Memory B cell (primary cell): ENCODE data around the gene BRD1.
"Not testable (repeated sequence)": the region's sequence is repeated elsewhere in the genome, so short reads cannot be mapped to it uniquely, and the experiment has no call there.

ENCODE experiments used
- ATAC-seq: fragments of 150-1000 bp; cut with Tn5 transposase; 2 replicates; pipeline ENCODE4 v1.10.0; 2021; ENCODE audit warnings: low read depth, mild to moderate bottlenecking, moderate library complexity
- DNase-seq, 2 donors: peaks; one replicate each; pipeline ENCODE4 v3.0.0; 2022; ENCODE audit warnings: low spot score in 2 of 2
- H3K27ac Mint-ChIP-seq: one replicate; pipeline ENCODE4 v1.8.0; 2022; ENCODE audit warnings: mild to moderate bottlenecking, moderate library complexity, mixed read lengths
- H3K27me3 Mint-ChIP-seq: one replicate; pipeline ENCODE4 v1.8.0; 2022; ENCODE audit warnings: mixed read lengths
- H3K36me3 Mint-ChIP-seq: one replicate; pipeline ENCODE4 v1.8.0; 2022; ENCODE audit warnings: mild to moderate bottlenecking, mixed read lengths
- H3K4me1 Mint-ChIP-seq: one replicate; pipeline ENCODE4 v1.8.0; 2022; ENCODE audit warnings: mixed read lengths
- H3K4me3 Mint-ChIP-seq: one replicate; pipeline ENCODE4 v1.8.0; 2022; ENCODE audit warnings: mild to moderate bottlenecking, moderate library complexity, mixed read lengths
- H3K9me3 Mint-ChIP-seq: one replicate; pipeline ENCODE4 v1.8.0; 2022; ENCODE audit warnings: mixed read lengths

The BRD1 gene

DNA sequence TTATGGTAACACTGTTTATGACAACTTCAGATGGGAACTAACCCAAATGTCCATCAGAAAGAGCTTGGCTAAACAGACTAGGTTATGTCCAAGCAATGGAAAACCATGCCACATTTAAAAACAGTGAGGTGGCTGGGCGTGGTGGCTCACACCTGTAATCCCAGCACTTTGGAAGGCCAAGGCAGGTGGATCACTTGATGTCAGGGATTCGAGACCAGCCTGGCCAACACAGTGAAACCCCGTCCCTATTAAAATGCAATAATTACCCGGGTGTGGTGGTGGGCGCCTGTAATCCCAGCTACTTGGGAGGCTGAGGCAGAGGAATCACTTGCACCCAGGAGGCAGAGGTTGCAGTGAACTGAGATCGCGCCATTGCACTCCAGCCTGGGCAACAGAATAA lies 65.1 kb downstream of the BRD1 start:
- not testable (repeated sequence) for ATAC-seq, H3K36me3 Mint-ChIP-seq, H3K27ac Mint-ChIP-seq, H3K4me3 Mint-ChIP-seq, H3K4me1 Mint-ChIP-seq, DNase-seq, H3K27me3 Mint-ChIP-seq
- peaks cover 10% of the 10 kb centered on the region for H3K9me3 Mint-ChIP-seq

DNA sequence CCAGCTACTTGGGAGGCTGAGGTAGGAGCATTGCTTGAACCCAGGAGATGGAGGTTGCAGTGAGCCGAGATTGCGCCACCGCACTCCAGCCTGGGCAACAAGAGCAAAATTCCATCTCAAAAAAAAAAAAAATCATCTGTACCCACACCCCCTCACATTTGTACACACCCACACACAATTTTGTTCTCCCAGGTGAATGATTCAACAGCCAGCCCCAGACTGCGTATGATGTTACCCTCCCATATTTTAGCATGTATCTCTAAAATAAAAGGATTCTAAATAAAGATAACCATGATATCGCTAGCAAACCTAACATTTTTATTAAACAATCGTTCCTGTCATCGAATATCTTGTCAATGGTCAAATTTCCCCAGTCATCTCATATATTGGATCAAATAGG lies 65.8 kb downstream of the BRD1 start:
- Mint-ChIP-seq H3K27ac (no peak overlapping the region), H3K27me3 (peaks cover 9% of the 10 kb centered on the region), H3K9me3 (peaks cover 5% of the 10 kb centered on the region), H3K4me1 (peaks cover 4% of the 10 kb centered on the region), H3K36me3 (peaks cover 2% of the 10 kb centered on the region), H3K4me3 (no peak overlapping the region)
- no peak for DNase-seq
- ATAC-seq: no peak

DNA sequence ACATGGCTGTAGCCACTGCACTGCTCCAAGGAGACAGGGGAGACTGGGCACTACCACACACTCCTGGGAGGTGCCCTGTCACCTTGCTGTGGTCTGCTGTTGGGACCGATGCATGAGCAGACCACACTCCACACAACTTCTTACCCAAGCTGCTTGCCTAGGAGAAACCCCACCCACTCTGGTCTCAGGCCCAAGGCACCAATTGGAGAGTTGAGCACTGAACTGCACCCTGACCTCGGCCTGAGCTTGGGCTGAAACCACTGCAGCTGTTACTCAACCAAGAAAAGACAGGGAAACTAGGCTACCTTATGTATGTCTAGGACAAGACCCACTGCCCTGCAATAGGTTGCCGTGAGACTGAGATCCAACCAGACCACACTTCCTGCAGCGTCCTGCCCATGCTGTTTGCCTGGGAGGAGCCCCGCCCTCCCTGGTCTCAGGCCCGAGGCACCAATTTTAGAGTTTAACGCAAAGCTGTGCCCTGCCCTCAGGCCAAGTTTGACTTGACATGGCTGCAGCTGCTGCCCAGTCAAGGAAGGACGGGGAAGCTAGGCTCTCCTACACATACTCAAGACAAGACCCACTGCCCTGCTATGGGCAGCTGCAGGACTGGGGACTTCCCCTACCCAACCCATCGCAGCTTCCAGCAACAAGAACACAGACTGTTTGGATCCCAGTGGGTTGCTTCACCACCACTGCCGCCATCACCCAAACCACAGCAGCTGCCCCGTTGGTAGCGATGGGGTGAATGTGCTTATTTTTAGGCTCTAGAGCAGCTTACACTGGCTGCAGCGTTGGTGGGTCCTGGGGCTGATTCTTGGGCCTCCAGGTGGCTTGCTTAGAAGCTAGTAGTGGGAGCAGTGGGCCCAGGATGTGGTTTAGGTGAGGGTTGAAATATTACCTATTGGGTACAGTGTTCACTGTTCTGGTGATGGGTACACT lies 66.8 kb downstream of the BRD1 start:
- H3K4me3 Mint-ChIP-seq: no peak overlapping the region
- H3K9me3 Mint-ChIP-seq: peaks cover 1% of the 10 kb centered on the region
- no peak for ATAC-seq
- peaks cover 4% of the 10 kb centered on the region for H3K4me1 Mint-ChIP-seq
- no peaks in the 10 kb centered on the region for H3K36me3 Mint-ChIP-seq
- H3K27ac Mint-ChIP-seq: no peak overlapping the region
- H3K27me3 Mint-ChIP-seq: peaks cover 9% of the 10 kb centered on the region
- DNase-seq: no peak

DNA sequence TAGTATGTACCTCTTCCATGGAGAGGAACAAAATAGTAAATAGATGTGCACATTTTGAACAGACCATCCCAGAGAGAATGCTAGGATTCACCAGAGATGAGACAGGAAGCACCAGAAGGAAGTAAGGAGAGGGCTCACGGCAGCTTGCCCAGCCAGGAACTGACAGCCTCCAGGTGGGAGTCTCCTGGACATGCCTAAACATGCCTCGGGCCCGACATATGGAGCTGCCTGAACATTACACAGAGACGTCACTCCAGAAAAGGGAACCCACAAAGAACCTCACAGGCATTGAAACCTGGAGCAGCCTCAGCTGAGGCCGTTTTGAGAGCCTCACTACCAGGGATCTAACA lies 67.4 kb downstream of the BRD1 start:
- Mint-ChIP-seq H3K9me3 (peaks cover 1% of the 10 kb centered on the region), H3K27me3 (peaks cover 9% of the 10 kb centered on the region)

DNA sequence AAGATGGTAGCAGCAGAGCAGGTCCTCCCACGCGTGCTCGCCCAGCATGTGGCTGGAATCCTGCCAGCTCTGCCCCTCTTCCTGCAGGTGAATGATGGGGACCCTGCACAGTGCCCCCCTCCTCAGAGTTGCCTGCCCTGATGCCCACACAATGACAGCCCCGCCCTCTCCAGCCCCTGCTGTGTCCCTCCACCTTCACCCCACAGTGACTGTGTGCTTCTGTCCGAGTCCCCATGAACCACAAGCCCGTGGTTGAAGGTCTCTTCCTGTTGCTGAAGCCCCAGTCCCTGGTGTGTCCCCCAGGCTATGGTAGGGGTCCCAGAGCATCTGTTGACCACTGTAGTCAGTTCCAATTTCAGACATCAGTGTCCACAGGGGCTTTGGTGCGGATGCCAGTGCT lies 71.0 kb downstream of the BRD1 start:
- H3K9me3 Mint-ChIP-seq: peaks cover 1% of the 10 kb centered on the region
- peaks cover 12% of the 10 kb centered on the region for H3K27me3 Mint-ChIP-seq
- ATAC-seq (no peak), DNase-seq (no peak)
- H3K36me3 Mint-ChIP-seq: no peaks in the 10 kb centered on the region
- no peak overlapping the region for H3K4me3 Mint-ChIP-seq
- H3K4me1 Mint-ChIP-seq: peaks cover 4% of the 10 kb centered on the region
- H3K27ac Mint-ChIP-seq: no peak overlapping the region

More for the DNA sequence above, 67.4 kb downstream of the BRD1 start:
- ATAC-seq (no peak), DNase-seq (no peak)
- peaks cover 4% of the 10 kb centered on the region for H3K4me1 Mint-ChIP-seq
- H3K36me3 Mint-ChIP-seq: no peaks in the 10 kb centered on the region
- H3K27ac Mint-ChIP-seq: no peak overlapping the region
- H3K4me3 Mint-ChIP-seq: no peak overlapping the region

DNA sequence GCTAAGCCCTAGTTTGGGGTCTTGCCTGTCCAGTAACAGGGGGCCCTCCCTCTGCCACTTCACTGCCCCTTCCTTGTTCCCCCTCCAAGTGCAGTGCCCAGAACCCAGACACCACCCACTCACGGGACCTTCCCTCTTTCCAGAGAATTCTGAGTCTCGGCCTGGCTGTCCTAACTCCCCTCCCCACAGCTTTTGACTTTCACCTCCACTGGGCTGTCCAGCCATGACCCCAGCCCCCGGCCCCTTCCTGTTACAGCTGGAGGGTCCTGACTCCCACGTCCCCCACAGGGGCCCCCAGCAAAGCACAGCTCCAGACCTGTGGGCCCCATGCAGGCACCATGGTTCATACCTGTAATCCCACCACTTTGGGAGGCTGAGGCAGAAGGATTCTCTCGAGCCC lies 71.5 kb downstream of the BRD1 start:
- peaks cover 4% of the 10 kb centered on the region for H3K4me1 Mint-ChIP-seq
- H3K36me3 Mint-ChIP-seq: no peaks in the 10 kb centered on the region
- DNase-seq (no peak), ATAC-seq (no peak)
- peaks cover 14% of the 10 kb centered on the region for H3K27me3 Mint-ChIP-seq
- H3K9me3 Mint-ChIP-seq: peaks cover 1% of the 10 kb centered on the region
- H3K4me3 Mint-ChIP-seq: no peak overlapping the region
- no peak overlapping the region for H3K27ac Mint-ChIP-seq

DNA sequence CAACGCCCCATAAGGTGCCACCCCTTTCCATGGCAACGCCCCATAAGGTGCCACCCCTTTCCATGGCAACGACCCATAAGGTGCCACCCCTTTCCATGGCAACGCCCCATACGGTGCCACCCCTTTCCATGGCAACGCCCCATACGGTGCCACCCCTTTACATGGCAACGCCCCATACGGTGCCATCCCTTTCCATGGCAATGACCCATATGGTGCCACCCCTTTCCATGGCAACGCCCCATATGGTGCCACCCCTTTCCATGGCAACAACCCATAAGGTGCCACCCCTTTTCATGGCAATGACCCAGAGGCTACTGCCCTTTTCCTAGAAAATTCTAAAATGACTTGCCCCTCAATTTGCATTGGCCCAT lies 72.1 kb downstream of the BRD1 start:
- no peak overlapping the region for H3K4me3 Mint-ChIP-seq
- ATAC-seq: no peak

DNA sequence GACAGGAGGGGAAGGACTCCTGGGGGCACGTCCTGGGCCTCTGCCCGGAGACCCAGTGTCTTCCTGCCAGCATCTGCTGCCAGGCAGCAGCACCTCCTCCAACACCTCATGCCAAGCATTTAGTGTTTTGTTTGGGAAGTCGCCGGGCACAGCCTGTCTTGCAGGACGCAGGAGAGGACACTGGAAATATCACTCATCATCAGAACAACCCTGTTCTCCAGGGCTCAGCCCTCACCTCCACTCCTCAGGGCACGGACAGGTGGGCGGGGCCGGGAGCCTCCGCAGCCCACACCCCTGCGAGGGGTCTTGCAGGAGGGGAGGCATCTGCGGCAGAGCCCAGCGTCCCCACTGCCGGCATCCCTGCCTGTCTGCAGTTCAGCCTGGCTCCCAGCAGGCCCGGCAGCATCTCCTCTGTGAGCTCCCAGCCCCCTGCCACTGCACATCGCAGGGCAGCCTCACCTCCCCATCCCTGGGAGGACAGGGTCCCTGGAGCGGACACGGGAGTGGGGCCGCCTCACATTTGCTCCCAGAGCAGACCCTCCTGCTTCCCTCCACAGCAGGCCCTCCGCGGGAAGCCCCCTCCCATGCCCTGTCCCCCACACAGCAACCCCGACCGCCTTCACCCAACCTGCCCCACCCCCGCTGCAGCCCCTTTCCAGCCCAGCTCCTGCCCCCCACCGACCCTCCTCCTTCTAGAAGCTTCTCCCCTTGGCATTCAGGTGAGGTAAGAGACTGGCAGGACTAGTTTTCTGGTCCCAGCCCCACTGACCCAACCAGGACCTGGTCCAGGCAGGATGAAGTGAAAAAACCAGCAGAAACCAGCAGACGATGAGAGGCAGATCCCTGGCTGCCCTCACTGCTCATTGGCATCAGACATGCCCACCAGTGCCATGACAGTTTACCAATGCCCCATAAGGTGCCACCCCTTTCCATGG lies 72.7 kb downstream of the BRD1 start:
- Mint-ChIP-seq H3K4me3 (no peak overlapping the region), H3K27ac (no peak overlapping the region), H3K9me3 (peaks cover 1% of the 10 kb centered on the region), H3K27me3 (peaks cover 12% of the 10 kb centered on the region), H3K36me3 (no peaks in the 10 kb centered on the region), H3K4me1 (no peaks in the 10 kb centered on the region)
- ATAC-seq: no peak
- DNase-seq: no peak

More for the DNA sequence above, 72.1 kb downstream of the BRD1 start:
- Mint-ChIP-seq H3K36me3 (no peaks in the 10 kb centered on the region), H3K9me3 (peaks cover 1% of the 10 kb centered on the region), H3K4me1 (peaks cover under 1% of the 10 kb centered on the region), H3K27ac (no peak overlapping the region), H3K27me3 (peaks cover 14% of the 10 kb centered on the region)
- DNase-seq: no peak

DNA sequence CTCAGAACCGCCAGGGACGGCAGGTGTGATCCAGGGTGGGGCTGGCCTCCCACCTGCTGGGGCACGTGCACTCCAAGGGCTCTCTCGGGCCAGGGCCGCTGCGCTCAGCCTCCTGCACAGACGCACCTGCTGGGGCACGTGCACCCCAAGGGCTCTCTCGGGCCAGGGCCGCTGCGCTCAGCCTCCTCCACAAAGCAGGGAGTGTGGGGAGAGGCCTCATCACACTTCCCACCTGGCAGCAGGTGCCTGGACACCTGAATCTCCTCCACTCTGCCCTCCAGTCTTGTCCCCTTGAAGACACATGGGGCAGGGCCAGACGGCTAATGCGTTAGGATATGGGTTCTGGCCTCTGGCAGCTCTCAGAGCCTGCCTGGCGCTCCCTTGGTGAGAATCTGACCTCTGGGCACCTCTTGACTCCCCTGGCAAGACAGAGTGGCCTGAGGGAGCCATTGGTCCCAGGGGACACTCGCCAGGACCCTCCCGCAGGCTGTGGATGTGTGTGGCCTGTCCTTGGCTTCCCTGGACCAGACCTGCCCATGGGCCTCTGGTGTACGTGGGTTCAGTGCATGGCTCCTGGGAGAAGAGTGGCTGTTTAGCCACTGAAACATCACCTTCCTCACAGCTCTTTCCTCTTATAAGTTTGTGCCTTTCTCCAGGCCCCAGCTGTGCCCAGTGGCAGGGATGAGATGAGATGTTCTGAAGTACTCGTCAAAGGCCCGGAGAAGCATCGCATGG lies 73.5 kb downstream of the BRD1 start:
- DNase-seq (no peak), ATAC-seq (no peak)
- H3K27me3 Mint-ChIP-seq: peaks cover 11% of the 10 kb centered on the region
- H3K4me1 Mint-ChIP-seq: no peaks in the 10 kb centered on the region
- H3K4me3 Mint-ChIP-seq: no peak overlapping the region
- H3K27ac Mint-ChIP-seq: no peak overlapping the region
- no peaks in the 10 kb centered on the region for H3K36me3 Mint-ChIP-seq
- peaks cover 1% of the 10 kb centered on the region for H3K9me3 Mint-ChIP-seq

DNA sequence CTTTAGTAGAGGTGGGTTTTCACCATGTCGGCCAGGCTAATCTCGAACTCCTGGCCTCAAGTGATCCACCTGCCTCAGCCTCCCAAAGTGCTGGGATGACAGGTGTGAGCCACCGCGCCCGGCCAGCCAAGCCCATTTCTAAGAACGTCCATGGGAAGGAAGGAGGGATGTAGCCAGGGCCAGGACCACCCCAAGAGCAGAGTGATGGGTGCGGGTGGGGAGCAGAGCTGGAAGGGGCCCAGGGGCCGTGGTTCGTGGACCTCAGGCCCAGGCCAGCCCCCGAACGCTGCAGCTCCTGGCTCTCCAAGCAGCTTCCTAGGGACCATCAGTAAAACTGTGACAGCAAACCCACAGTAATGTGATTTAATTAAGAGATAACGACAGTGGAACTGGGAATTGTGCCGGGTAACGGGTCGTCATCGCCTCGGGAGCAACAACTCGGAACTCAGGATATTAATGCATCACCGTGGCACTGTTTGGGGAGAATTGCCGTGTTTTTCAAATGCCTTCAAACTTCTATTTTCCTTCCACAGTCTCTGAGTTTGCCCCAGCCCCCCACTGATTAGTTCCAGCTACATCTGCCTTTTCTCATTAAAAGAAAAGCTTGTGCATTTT lies 74.3 kb downstream of the BRD1 start:
- H3K36me3 Mint-ChIP-seq: no peaks in the 10 kb centered on the region
- ATAC-seq (no peak), DNase-seq (no peak)
- peaks cover 9% of the 10 kb centered on the region for H3K27me3 Mint-ChIP-seq
- H3K4me3 Mint-ChIP-seq: no peak overlapping the region
- no peaks in the 10 kb centered on the region for H3K9me3 Mint-ChIP-seq
- no peaks in the 10 kb centered on the region for H3K4me1 Mint-ChIP-seq
- H3K27ac Mint-ChIP-seq: no peak overlapping the region

DNA sequence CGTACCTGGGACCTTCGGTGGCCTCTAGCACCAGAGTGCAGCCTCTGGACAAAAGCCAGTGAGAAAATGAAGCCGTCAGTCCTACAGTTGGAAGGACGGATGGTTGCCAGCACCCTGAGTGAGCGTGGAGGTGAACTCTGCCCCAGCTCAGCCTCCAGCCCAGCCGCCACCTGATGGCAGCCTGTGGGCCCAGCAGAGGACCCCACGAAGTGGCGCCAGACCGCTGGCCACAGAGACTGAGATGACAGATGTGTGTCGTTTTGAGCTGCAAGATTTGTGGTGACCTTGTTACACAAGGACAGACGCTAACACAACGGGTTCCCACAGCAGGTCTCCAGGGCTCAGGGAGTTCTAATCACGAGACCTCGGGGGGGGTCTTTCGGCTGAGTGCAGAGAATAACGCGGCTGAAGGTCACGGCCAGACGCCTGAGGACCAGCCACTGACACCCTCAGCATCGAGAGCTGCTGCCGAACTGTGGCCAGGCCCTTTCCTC lies 75.0 kb downstream of the BRD1 start:
- Mint-ChIP-seq H3K9me3 (peaks cover 4% of the 10 kb centered on the region), H3K27me3 (peaks cover 8% of the 10 kb centered on the region), H3K4me1 (no peaks in the 10 kb centered on the region), H3K27ac (no peak overlapping the region), H3K36me3 (no peaks in the 10 kb centered on the region), H3K4me3 (no peak overlapping the region)
- ATAC-seq: no peak
- no peak for DNase-seq

DNA sequence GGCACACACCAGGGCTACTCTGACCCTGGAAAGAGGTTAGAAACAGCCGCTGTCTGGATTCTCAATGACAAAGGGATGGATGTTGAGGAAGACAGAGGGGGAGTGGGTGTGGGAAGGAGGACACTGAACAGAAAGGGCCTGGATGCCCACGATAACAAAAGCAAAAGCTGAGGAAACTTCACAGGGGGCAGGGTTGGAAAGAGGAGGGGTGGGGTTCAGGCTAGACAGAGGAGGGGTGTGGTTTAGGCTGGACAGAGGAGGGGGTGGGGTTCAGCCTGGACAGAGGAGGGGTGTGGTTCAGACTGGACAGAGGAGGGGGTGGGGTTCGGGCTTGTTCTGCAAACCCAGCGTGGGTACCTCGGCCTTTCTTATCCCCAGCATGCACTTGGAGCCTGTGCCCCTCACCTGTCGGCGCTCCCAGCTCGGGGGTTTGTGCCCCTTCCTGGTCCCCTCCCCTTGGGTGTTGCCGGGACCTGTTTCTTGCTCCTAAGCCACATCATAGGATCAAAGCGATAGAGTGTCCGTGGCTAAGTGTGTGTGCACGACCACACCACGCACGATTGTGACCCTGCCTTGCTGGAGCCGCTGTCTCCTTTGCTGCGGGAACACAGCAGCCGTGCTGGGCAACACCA lies 75.6 kb downstream of the BRD1 start:
- H3K27me3 Mint-ChIP-seq: peaks cover 6% of the 10 kb centered on the region
- DNase-seq (no peak), ATAC-seq (no peak)
- H3K4me3 Mint-ChIP-seq: no peak overlapping the region
- H3K36me3 Mint-ChIP-seq: no peaks in the 10 kb centered on the region
- peaks cover 6% of the 10 kb centered on the region for H3K9me3 Mint-ChIP-seq
- H3K27ac Mint-ChIP-seq: no peak overlapping the region
- H3K4me1 Mint-ChIP-seq: no peaks in the 10 kb centered on the region

DNA sequence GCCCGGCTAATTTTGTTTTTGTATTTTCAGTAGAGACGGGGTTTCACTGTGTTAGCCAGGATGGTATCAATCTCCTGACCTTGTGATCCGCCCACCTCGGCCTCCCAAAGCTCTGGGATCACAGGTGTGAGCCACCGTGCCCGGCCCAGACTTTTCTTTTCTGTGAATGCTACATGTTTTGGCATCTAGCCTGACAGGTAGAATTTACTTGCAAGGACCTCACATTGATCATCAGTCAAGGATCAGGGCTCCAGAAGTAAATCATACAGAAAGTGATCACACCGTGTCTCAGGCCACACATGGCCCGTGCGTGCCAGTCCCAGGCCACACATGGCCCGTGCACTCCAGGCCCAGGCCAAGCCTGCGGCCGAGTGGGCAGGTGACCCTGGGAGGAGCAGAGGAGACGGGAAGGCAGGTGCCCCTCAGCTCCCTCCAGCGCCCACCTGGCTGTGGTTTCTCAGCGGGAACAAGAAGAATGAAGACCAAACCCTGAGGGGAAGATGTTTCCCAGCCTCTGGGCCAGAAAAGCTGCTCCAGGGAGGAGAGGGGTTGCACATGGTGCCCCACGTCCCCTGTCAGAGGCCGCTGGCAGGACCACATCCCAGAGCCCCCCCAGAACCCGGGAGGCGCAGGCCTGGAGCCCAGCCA lies 76.2 kb downstream of the BRD1 start:
- peaks cover 6% of the 10 kb centered on the region for H3K27me3 Mint-ChIP-seq
- peaks cover 9% of the 10 kb centered on the region for H3K9me3 Mint-ChIP-seq
- no peak overlapping the region for H3K27ac Mint-ChIP-seq
- H3K4me3 Mint-ChIP-seq: no peak overlapping the region
- no peaks in the 10 kb centered on the region for H3K36me3 Mint-ChIP-seq
- no peaks in the 10 kb centered on the region for H3K4me1 Mint-ChIP-seq
- DNase-seq: no peak
- no peak for ATAC-seq
